Limb (tissue), 2 donors: ENCODE measurements around the gene ELP1.

Experiments
- DNase-seq, 2 donors: peaks; one replicate each; pipeline ENCODE4 v3.0.0-alpha.2; 2016; ENCODE audit errors: extremely low spot score in 2 of 2

ELP1 gene

DNA sequence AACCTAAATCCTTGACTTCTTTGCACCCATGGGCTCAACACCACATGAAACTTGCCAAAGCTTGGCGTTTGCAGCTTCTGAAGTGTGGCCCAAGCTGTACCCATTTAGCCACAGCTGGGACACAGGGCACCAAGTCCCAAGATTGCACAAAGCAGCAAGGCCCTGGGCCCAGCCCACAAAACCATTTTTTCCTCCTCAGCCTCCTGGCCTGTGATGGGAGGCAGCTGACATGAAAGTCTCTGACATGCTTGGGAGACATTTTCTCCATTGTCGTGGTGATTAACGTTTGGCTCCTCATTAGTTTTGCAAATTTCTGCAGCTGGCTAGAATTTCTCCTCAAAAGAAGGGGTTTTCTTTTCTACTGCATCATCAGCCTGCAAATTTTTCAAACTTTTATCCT, 110.1 kb downstream of the ELP1 start:
- DNase-seq, result no peak
